Thoracic aorta (tissue), 2 donors: Measurements from ENCODE around the gene SLC6A5. TPM values are rescaled to one million over a fixed set of nuclear protein-coding genes. Genes with fewer than 3 reads are reported as not detected.

Experiments
- ATAC-seq: fragments of 150-250 bp; one replicate; pipeline ENCODE4 v1.8.0; 2017; ENCODE audit warnings: low read depth; ENCODE audit not compliant: insufficient number of reproducible peaks, low FRiP score
- DNase-seq: peaks from one replicate; pipeline ENCODE4 v3.0.0-alpha.2; 2020; ENCODE audit warnings: low spot score
- H3K27ac ChIP-seq, 2 donors: fragments of 200-600 bp; sonication (generic); 1 replicate in 1 of 2; 2 replicates in 1 of 2; pipeline ENCODE4 v1.5.1; 2016; ENCODE audit warnings: mild to moderate bottlenecking in 2 of 2, moderate library complexity in 2 of 2
- H3K27me3 ChIP-seq: fragments of 200-600 bp; sonication (generic); replicated peaks from 2 replicates; pipeline ENCODE4 v1.6.0; 2016; ENCODE audit warnings: mild to moderate bottlenecking; ENCODE audit not compliant: insufficient read depth
- H3K36me3 ChIP-seq: fragments of 200-600 bp; sonication (generic); one replicate; pipeline ENCODE4 v1.5.1; 2016
- H3K4me1 ChIP-seq, 2 donors: fragments of 200-600 bp; sonication (generic); 1 replicate in 1 of 2; 2 replicates in 1 of 2; pipeline versions ENCODE4 v1.5.1 to v1.6.0; 2016; ENCODE audit warnings: low read depth in 2 of 2, mild to moderate bottlenecking in 1 of 2; ENCODE audit not compliant: control insufficient read depth in 1 of 2
- H3K4me3 ChIP-seq: fragments of 200-600 bp; sonication (generic); 2 replicates; pipeline ENCODE4 v1.5.1; 2016; ENCODE audit warnings: mild to moderate bottlenecking
- H3K9me3 ChIP-seq: fragments of 200-600 bp; sonication (generic); 2 replicates; pipeline ENCODE4 v1.5.1; 2016
- total RNA-seq, 2 donors: library from RNA; depleted of rRNA; stranded (reverse); fragments of >200 nt; gene quantifications; one replicate each; pipeline versions ENCODE4 v1.1.0 to v1.2.3, GENCODE V29; 2016
- TF ChIP-seq, protein P1 (sequence below): fragments of 200-600 bp; sonication (generic); IDR thresholded peaks from one replicate; pipeline ENCODE4 v1.5.1; 2019; ENCODE audit warnings: antibody characterized with exemption

SLC6A5 gene
- total RNA-seq, 2 donors from 2014 or later: not detected

DNA sequence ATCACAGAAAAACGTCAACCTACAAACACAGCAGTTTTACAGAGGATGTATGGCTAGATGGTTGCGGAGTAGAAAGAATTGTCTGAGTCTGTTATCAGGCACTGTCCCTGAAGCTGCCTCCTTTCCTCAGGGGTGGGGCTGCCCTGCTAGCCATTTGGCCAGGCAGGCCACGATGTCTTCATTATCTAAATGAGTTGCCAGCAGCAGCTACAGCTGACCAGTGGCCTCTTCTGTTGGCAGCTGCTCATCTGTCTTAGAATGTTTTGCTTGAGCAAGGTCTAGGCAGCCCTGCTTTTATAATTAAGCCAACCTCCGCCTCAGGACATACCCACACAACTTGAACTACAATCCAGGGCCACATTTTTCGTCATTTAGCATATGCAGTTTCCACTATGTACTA, 17.5 kb downstream of the SLC6A5 start:
- TF ChIP-seq, protein P1, sequence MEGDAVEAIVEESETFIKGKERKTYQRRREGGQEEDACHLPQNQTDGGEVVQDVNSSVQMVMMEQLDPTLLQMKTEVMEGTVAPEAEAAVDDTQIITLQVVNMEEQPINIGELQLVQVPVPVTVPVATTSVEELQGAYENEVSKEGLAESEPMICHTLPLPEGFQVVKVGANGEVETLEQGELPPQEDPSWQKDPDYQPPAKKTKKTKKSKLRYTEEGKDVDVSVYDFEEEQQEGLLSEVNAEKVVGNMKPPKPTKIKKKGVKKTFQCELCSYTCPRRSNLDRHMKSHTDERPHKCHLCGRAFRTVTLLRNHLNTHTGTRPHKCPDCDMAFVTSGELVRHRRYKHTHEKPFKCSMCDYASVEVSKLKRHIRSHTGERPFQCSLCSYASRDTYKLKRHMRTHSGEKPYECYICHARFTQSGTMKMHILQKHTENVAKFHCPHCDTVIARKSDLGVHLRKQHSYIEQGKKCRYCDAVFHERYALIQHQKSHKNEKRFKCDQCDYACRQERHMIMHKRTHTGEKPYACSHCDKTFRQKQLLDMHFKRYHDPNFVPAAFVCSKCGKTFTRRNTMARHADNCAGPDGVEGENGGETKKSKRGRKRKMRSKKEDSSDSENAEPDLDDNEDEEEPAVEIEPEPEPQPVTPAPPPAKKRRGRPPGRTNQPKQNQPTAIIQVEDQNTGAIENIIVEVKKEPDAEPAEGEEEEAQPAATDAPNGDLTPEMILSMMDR: no peak
- no peaks in the 10 kb centered on the region for H3K4me1 ChIP-seq
- H3K27me3 ChIP-seq: no peaks in the 10 kb centered on the region
- no peak for DNase-seq
- H3K27ac ChIP-seq: no peak overlapping the region
- H3K9me3 ChIP-seq: no peaks in the 10 kb centered on the region
- no peak overlapping the region for H3K4me3 ChIP-seq
- ATAC-seq: no peak
- no peaks in the 10 kb centered on the region for H3K36me3 ChIP-seq

DNA sequence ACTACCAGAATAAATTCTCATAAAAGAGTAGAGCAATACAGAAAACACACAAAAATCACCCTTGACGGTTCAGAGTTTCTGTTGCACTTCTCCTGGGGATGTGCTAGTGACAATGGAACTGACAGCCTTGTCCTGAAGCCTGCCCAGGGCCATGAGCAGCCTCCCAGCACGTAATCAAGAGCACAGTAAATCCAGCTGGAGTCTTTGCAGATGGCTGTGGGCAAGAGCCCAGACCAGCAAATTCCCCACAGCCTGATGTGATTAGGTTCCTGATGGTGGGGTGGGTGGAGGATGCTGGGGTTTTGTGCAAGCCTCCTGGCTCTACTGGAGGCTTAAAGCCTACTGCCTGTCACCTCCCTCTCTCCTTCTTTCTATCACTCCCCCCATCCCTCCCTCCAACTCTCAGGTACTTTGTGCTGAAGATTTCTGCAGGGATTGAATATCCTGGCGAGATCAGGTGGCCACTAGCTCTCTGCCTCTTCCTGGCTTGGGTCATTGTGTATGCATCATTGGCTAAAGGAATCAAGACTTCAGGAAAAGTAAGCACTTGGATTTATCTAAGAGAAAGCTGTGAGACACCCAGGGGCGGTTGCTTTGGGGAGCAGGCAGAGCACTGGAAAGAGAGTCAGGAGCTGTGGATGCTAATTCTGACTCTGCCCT, 18.1 kb downstream of the SLC6A5 start:
- H3K36me3 ChIP-seq: no peaks in the 10 kb centered on the region
- no peak for ATAC-seq
- no peak overlapping the region for H3K4me3 ChIP-seq
- no peak overlapping the region for H3K27ac ChIP-seq
- TF ChIP-seq, protein P1: no peak
- no peaks in the 10 kb centered on the region for H3K9me3 ChIP-seq
- H3K27me3 ChIP-seq: no peaks in the 10 kb centered on the region
- DNase-seq: no peak
- no peaks in the 10 kb centered on the region for H3K4me1 ChIP-seq

DNA sequence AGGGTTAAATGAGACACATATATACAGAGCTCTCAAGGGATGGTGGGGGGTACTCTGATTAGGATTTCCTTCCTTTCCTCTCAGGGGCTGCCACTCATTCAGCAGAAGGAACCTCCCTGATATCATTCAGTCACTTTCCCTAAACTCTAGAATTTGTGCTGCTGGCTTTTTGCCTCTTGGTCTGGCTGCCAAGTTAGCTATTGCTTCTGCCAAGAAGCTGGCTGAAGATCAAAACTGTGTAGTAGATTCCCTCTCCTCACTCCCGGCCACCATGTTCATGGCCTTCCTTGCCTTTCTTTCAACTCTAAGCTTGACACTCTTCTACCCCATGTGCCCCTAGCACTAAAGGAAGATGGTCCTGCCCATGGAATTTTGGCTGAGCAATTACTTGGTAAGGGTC, 18.7 kb downstream of the SLC6A5 start:
- TF ChIP-seq, protein P1: no peak
- ATAC-seq (no peak), DNase-seq (no peak)

DNA sequence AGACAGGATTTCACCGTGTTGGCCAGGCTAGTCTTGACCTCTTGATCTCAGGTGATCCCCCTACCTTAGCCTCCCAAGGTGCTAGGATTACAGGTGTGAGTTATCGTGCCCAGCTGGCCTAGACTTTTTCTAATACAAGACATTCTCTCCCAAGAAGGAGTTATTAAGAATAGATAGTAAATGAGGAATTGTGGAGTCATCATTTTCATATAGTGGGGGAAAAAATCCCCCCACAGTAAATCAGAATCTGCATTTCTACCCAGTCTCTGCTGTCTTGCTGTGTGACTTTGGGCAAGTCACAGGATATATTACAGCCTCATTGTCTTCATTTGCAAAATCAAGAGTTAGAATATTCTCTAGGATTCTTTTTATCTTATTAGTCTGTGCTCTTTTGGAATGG, 21.6 kb downstream of the SLC6A5 start:
- no peaks in the 10 kb centered on the region for H3K36me3 ChIP-seq
- ATAC-seq: no peak
- TF ChIP-seq, protein P1: no peak

More for the DNA sequence above, 18.7 kb downstream of the SLC6A5 start:
- H3K27ac ChIP-seq: no peak overlapping the region
- H3K9me3 ChIP-seq: no peaks in the 10 kb centered on the region
- H3K4me1 ChIP-seq: no peaks in the 10 kb centered on the region
- no peak overlapping the region for H3K4me3 ChIP-seq
- no peaks in the 10 kb centered on the region for H3K27me3 ChIP-seq
- no peaks in the 10 kb centered on the region for H3K36me3 ChIP-seq

DNA sequence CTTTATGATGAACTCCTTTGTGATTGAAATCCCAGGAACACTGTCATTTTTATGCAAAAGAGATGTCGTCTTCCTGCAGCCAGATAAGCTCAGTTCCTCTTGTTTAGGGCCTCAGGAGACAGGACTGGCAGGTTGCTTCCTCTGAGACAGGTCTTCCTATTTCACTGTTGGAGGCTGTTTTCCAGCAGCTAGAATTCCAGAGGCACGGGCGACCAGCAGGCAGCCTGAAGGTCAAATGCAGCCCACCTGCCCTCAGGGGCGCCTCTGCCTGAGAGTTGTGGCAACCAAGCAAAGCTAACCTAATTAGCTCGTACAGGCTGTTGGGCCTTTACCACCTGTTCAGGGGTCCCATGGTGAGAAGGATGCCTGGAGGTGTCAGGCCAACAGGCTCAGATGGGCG, 22.3 kb downstream of the SLC6A5 start:
- no peaks in the 10 kb centered on the region for H3K4me1 ChIP-seq
- TF ChIP-seq, protein P1: no peak
- ATAC-seq (no peak), DNase-seq (no peak)
- no peak overlapping the region for H3K27ac ChIP-seq
- no peaks in the 10 kb centered on the region for H3K27me3 ChIP-seq
- no peak overlapping the region for H3K4me3 ChIP-seq
- H3K36me3 ChIP-seq: no peaks in the 10 kb centered on the region
- no peaks in the 10 kb centered on the region for H3K9me3 ChIP-seq

More for the DNA sequence above, 21.6 kb downstream of the SLC6A5 start:
- DNase-seq: no peak
- no peaks in the 10 kb centered on the region for H3K9me3 ChIP-seq
- H3K4me3 ChIP-seq: no peak overlapping the region
- no peak overlapping the region for H3K27ac ChIP-seq
- H3K27me3 ChIP-seq: no peaks in the 10 kb centered on the region
- no peaks in the 10 kb centered on the region for H3K4me1 ChIP-seq
